H54 (cell line): Measurements from ENCODE around the gene CTNNA2.

Experiments used
- DNase-seq: peaks from one replicate; pipeline ENCODE4 v3.0.0; 2011; ENCODE audit warnings: low spot score, mixed read lengths; ENCODE audit not compliant: insufficient read length
- FAIRE-seq: peaks from 3 replicates; lab custom pipeline; 2011; peaks lifted over from hg19 to GRCh38; lab: Jason Lieb, UNC
- POLR2A ChIP-seq: IDR thresholded peaks from 2 replicates; pipeline ENCODE4 v1.6.1; 2011; ENCODE audit warnings: low read depth, mild to moderate bottlenecking, low read length

Gene CTNNA2

GRCh38 chr2:80361904-80362303 lies 849.1 kb downstream of the CTNNA2 start:
- TF ChIP-seq POLR2A = no peak
- FAIRE-seq = no peak
- DNase-seq = no peak

- TF ChIP-seq POLR2A = no peak
- DNase-seq (no peak), FAIRE-seq (no peak)
These were observed 850.5 kb downstream of the CTNNA2 start for GRCh38 chr2:80363330-80363729.

- no peak for FAIRE-seq
- no peak for DNase-seq
- TF ChIP-seq POLR2A = no peak
These were observed 851.0 kb downstream of the CTNNA2 start for GRCh38 chr2:80363791-80364349.

GRCh38 chr2:80364524-80365212 lies 851.8 kb downstream of the CTNNA2 start:
- TF ChIP-seq POLR2A = no peak
- FAIRE-seq = no peak
- no peak for DNase-seq

GRCh38 chr2:80365762-80366161 lies 852.9 kb downstream of the CTNNA2 start:
- no peak for TF ChIP-seq POLR2A
- DNase-seq (no peak), FAIRE-seq (no peak)

GRCh38 chr2:80370375-80371009 lies 857.6 kb downstream of the CTNNA2 start:
- no peak for DNase-seq
- FAIRE-seq = no peak
- no peak for TF ChIP-seq POLR2A

- FAIRE-seq (no peak), DNase-seq (no peak)
- TF ChIP-seq POLR2A = no peak
These were observed 861.3 kb downstream of the CTNNA2 start for GRCh38 chr2:80374105-80374504.

- no peak for TF ChIP-seq POLR2A
- FAIRE-seq (no peak), DNase-seq (no peak)
These were observed 864.2 kb downstream of the CTNNA2 start for GRCh38 chr2:80377071-80377470.

GRCh38 chr2:80380736-80381135 lies 867.9 kb downstream of the CTNNA2 start:
- no peak for FAIRE-seq
- TF ChIP-seq POLR2A = no peak
- DNase-seq = no peak

- no peak for FAIRE-seq
- TF ChIP-seq POLR2A = no peak
- no peak for DNase-seq
These were observed 868.8 kb downstream of the CTNNA2 start for GRCh38 chr2:80381666-80382065.

GRCh38 chr2:80392441-80392840 lies 879.6 kb downstream of the CTNNA2 start:
- no peak for TF ChIP-seq POLR2A

GRCh38 chr2:80393991-80394390 lies 881.1 kb downstream of the CTNNA2 start:
- no peak for DNase-seq
- no peak for TF ChIP-seq POLR2A
- FAIRE-seq = no peak

More at GRCh38 chr2:80392441-80392840, 879.6 kb downstream of the CTNNA2 start:
- DNase-seq (no peak), FAIRE-seq (no peak)

GRCh38 chr2:80395251-80395650 lies 882.4 kb downstream of the CTNNA2 start:
- FAIRE-seq (no peak), DNase-seq (no peak)
- no peak for TF ChIP-seq POLR2A

GRCh38 chr2:80396276-80396675 lies 883.4 kb downstream of the CTNNA2 start:
- TF ChIP-seq POLR2A = no peak
- no peak for FAIRE-seq
- DNase-seq = no peak
